ENCODE results near the gene HOXD1.

Gene HOXD1

GRCh38 chr2:176187200-176187898, 1.1 kb upstream of the HOXD1 start:
- no peak for DNase-seq (ENCODE audit: low read depth in 2 of 2)
- peak overlapping the region; percentile 2 to 45 for H3K4me3 ChIP-seq (replicated peaks in 1 of 2; ENCODE audit: low read depth in 2 of 2, low read length in 2 of 2)
- TF ChIP-seq CTCF (IDR thresholded peaks at IDR 0.05; ENCODE audit: low read depth, low read length), result no peak

GRCh38 chr2:176188774-176189680, 559 bp downstream of the HOXD1 start:
- peak overlapping the region; percentile 24 to 56 for H3K4me3 ChIP-seq (replicated peaks in 1 of 2; ENCODE audit: low read depth in 2 of 2, low read length in 2 of 2)
- TF ChIP-seq CTCF (IDR thresholded peaks at IDR 0.05; ENCODE audit: low read depth, low read length), result no peak
- DNase-seq (ENCODE audit: low read depth in 2 of 2), result no peak

GRCh38 chr2:176189681-176190641, 1.5 kb downstream of the HOXD1 start:
- H3K4me3 ChIP-seq (replicated peaks in 1 of 2; ENCODE audit: low read depth in 2 of 2, low read length in 2 of 2), result no peak overlapping the region
- no peak for TF ChIP-seq CTCF (IDR thresholded peaks at IDR 0.05; ENCODE audit: low read depth, low read length)
- no peak for DNase-seq (ENCODE audit: low read depth in 2 of 2)

- DNase-seq (ENCODE audit: low read depth in 2 of 2), result no peak
- no peak for TF ChIP-seq CTCF (IDR thresholded peaks at IDR 0.05; ENCODE audit: low read depth, low read length)
- H3K4me3 ChIP-seq (replicated peaks in 1 of 2; ENCODE audit: low read depth in 2 of 2, low read length in 2 of 2), result no peak overlapping the region
These were observed 3.9 kb downstream of the HOXD1 start for GRCh38 chr2:176192351-176192750.

GRCh38 chr2:176193048-176193447, 4.6 kb downstream of the HOXD1 start:
- H3K4me3 ChIP-seq (replicated peaks in 1 of 2; ENCODE audit: low read depth in 2 of 2, low read length in 2 of 2), result no peak overlapping the region
- DNase-seq (ENCODE audit: low read depth in 2 of 2), result no peak
- no peak for TF ChIP-seq CTCF (IDR thresholded peaks at IDR 0.05; ENCODE audit: low read depth, low read length)

- no peak overlapping the region for H3K4me3 ChIP-seq (replicated peaks in 1 of 2; ENCODE audit: low read depth in 2 of 2, low read length in 2 of 2)
- no peak for TF ChIP-seq CTCF (IDR thresholded peaks at IDR 0.05; ENCODE audit: low read depth, low read length)
- no peak for DNase-seq (ENCODE audit: low read depth in 2 of 2)
These were observed 11.4 kb downstream of the HOXD1 start for GRCh38 chr2:176199902-176200301.

All from cardiac fibroblast (primary cell).